Neuronal stem cell (in vitro differentiated cells): ENCODE data around the gene THSD4.

Experiments used
- DNase-seq: peaks from one replicate; pipeline ENCODE4 v3.0.0-alpha.2; 2013; ENCODE audit warnings: low spot score
- H2AFZ ChIP-seq: one replicate; pipeline ENCODE4 v1.6.1; 2013; ENCODE audit warnings: mild to moderate bottlenecking, low read length, inconsistent platforms
- H2AK5ac ChIP-seq: 2 replicates; pipeline ENCODE4 v1.6.1; 2013; ENCODE audit warnings: low read depth, mild to moderate bottlenecking, inconsistent platforms, low read length, moderate library complexity, mixed read lengths
- H2BK120ac ChIP-seq: 2 replicates; pipeline ENCODE4 v1.6.1; 2013; ENCODE audit warnings: low read depth, mild to moderate bottlenecking, inconsistent platforms, low read length, moderate library complexity, mixed read lengths
- H2BK12ac ChIP-seq: one replicate; pipeline ENCODE4 v1.6.1; 2013; ENCODE audit warnings: low read length, inconsistent platforms
- H2BK15ac ChIP-seq: 2 replicates; pipeline ENCODE4 v1.6.1; 2013; ENCODE audit warnings: mild to moderate bottlenecking, low read length, inconsistent platforms, mixed read lengths
- H2BK5ac ChIP-seq: one replicate; pipeline ENCODE4 v1.6.1; 2013; ENCODE audit warnings: inconsistent platforms, mild to moderate bottlenecking, low read length, moderate library complexity
- H3K14ac ChIP-seq: one replicate; pipeline ENCODE4 v1.6.1; 2013; ENCODE audit warnings: low read length, inconsistent platforms
- H3K18ac ChIP-seq: 2 replicates; pipeline ENCODE4 v1.6.1; 2013; ENCODE audit warnings: low read length, inconsistent platforms
- H3K23ac ChIP-seq: 2 replicates; pipeline ENCODE4 v1.6.1; 2013; ENCODE audit warnings: low read depth, mild to moderate bottlenecking, mixed read lengths, low read length, inconsistent platforms; ENCODE audit not compliant: poor library complexity
- H3K27ac ChIP-seq: replicated peaks from 3 replicates; pipeline ENCODE4 v1.5.1; 2013; ENCODE audit warnings: low read length, inconsistent platforms
- H3K27me3 ChIP-seq, 3 experiments: 2 replicates each; pipeline ENCODE4 v1.6.1; 2013; ENCODE audit warnings: low read length in 3 of 3, mild to moderate bottlenecking in 2 of 3, inconsistent platforms in 1 of 3, low read depth in 1 of 3, mixed read lengths in 1 of 3, moderate library complexity in 1 of 3; ENCODE audit not compliant: control insufficient read depth in 3 of 3, insufficient read depth in 3 of 3
- H3K36me3 ChIP-seq, 2 donors: replicated peaks in 1 of 2; 2 replicates each; pipeline ENCODE4 v1.6.1; 2013; ENCODE audit warnings: low read length in 2 of 2; ENCODE audit not compliant: control insufficient read depth in 2 of 2, insufficient read depth in 2 of 2
- H3K4ac ChIP-seq: 2 replicates; pipeline ENCODE4 v1.6.1; 2013; ENCODE audit warnings: inconsistent platforms, mild to moderate bottlenecking, low read length, moderate library complexity
- H3K4me1 ChIP-seq, 2 donors: 1 replicate in 1 of 2; 2 replicates in 1 of 2; pipeline ENCODE4 v1.6.1; 2013; ENCODE audit warnings: low read length in 2 of 2, low read depth in 1 of 2; ENCODE audit not compliant: control insufficient read depth in 2 of 2, insufficient read depth in 1 of 2
- H3K4me2 ChIP-seq: one replicate; pipeline ENCODE4 v1.6.1; 2013; ENCODE audit warnings: mild to moderate bottlenecking, low read length, inconsistent platforms; ENCODE audit not compliant: insufficient read depth, poor library complexity, severe bottlenecking
- H3K4me3 ChIP-seq, 2 donors: 2 replicates each; pipeline ENCODE4 v1.5.1; 2013; ENCODE audit warnings: low read length in 2 of 2, mild to moderate bottlenecking in 2 of 2, inconsistent platforms in 1 of 2, moderate library complexity in 1 of 2
- H3K79me1 ChIP-seq: one replicate; pipeline ENCODE4 v1.6.1; 2013; ENCODE audit warnings: low read depth, mild to moderate bottlenecking, inconsistent platforms, low read length, moderate library complexity
- H3K9ac ChIP-seq: one replicate; pipeline ENCODE4 v1.6.1; 2013; ENCODE audit warnings: mild to moderate bottlenecking, low read depth, low read length, inconsistent platforms; ENCODE audit not compliant: poor library complexity
- H3K9me3 ChIP-seq, 2 donors: replicated peaks in 1 of 2; 2 replicates each; pipeline versions ENCODE3 to v1.6.1; 2013; ENCODE audit warnings: low read length in 2 of 2, mild to moderate bottlenecking in 2 of 2, inconsistent platforms in 1 of 2, low read depth in 1 of 2, mixed read lengths in 1 of 2, moderate library complexity in 1 of 2; ENCODE audit not compliant: control insufficient read depth in 2 of 2, insufficient read depth in 1 of 2
- H4K8ac ChIP-seq: one replicate; pipeline ENCODE4 v1.6.1; 2013; ENCODE audit warnings: low read depth, mild to moderate bottlenecking, inconsistent platforms, low read length, moderate library complexity
- H4K91ac ChIP-seq: one replicate; pipeline ENCODE4 v1.6.1; 2013; ENCODE audit warnings: low read length, low read depth, mild to moderate bottlenecking, inconsistent platforms; ENCODE audit not compliant: poor library complexity
- WGBS, 2 donors: extraction: QIAGEN DNeasy Blood & Tissue Kit; methylation state at CpG; one replicate each; pipeline ENCODE4 v1.1.7; 2013; ENCODE audit warnings: missing lambda C conversion rate in 2 of 2, mixed read lengths in 1 of 2; ENCODE audit not compliant: insufficient read length in 2 of 2, insufficient replicate concordance in 1 of 2; ENCODE audit errors: extremely low coverage in 2 of 2; 5-methylcytosine and 5-hydroxymethylcytosine counted together

Gene THSD4

GRCh38 chr15:71610728-71611552, 495.7 kb downstream of the THSD4 start:
- H2AFZ ChIP-seq: no peak overlapping the region
- no peak overlapping the region for H2BK15ac ChIP-seq
- DNase-seq: no peak
- H2BK5ac ChIP-seq: no peak overlapping the region
- WGBS, 2 donors: no CpG with 5 or more reads among the region's 6 CpGs
- H2BK120ac ChIP-seq: no peak overlapping the region
- no peak overlapping the region for H4K8ac ChIP-seq
- H3K27me3 ChIP-seq: peaks cover 0 to 2% (median 0%) of the 10 kb centered on the region in 3 experiments
- peaks cover 0 to under 1% of the 10 kb centered on the region in 2 donors for H3K9me3 ChIP-seq
- no peak overlapping the region for H3K4me3 ChIP-seq
- H3K27ac ChIP-seq: no peak overlapping the region
- H3K79me1 ChIP-seq: no peaks in the 10 kb centered on the region
- H4K91ac ChIP-seq: no peak overlapping the region
- H3K23ac ChIP-seq: no peak overlapping the region
- no peak overlapping the region for H2BK12ac ChIP-seq
- no peak overlapping the region for H3K4me2 ChIP-seq
- no peak overlapping the region for H3K14ac ChIP-seq
- no peak overlapping the region for H3K9ac ChIP-seq
- H3K18ac ChIP-seq: no peak overlapping the region
- no peaks in the 10 kb centered on the region for H3K36me3 ChIP-seq
- no peak overlapping the region for H3K4ac ChIP-seq
- peaks cover 19 to 36% of the 10 kb centered on the region in 2 donors for H3K4me1 ChIP-seq
- H2AK5ac ChIP-seq: no peak overlapping the region

DNA sequence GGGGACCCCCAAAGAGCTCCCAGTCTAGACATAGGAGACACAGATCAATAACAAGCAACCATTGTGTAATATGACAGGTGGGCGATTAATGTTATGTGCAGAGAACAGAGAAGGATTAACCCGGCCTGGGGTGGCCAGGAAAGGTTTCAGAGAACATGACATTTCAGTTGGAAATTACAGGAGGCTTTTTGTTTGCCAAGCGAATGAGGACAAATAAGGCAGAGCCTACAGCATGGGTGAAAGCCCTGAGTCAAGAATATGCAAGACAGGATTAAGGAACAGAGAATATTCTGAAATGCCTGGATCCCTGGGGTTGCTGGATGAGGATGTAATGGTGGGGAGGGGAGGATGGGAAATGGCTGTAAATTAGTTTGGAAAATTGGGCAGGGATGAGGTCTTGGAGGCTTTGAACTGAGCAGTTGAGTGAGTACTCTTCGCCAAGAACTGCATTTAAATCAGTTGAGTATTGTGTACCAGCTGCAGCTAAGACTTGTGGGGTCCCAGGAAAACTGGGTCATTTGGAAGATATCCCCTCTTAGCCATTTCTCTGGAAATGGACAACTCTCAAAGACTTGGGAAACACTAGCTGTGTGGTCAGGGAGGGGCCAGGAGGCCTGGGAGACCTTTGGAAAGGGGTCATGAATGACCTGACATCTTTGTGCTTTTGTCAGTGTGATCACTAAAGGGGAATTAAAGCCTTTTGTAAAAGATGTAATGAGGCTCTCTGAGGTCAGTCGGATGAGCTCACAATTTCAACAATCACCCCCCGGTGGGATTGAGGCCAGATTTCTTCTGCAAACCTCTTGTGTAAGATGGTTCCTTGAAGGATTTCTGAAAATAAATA, 496.5 kb downstream of the THSD4 start:
- H2AK5ac ChIP-seq: no peak overlapping the region
- H3K9ac ChIP-seq: no peak overlapping the region
- no peak overlapping the region for H2AFZ ChIP-seq
- no peak overlapping the region for H3K4me2 ChIP-seq
- no peak overlapping the region for H2BK15ac ChIP-seq
- H4K91ac ChIP-seq: no peak overlapping the region
- H3K27me3 ChIP-seq: peaks cover 0 to 2% (median 0%) of the 10 kb centered on the region in 3 experiments
- no peak overlapping the region for H3K14ac ChIP-seq
- H3K4me3 ChIP-seq: no peak overlapping the region
- DNase-seq: peak; percentile 78
- H2BK12ac ChIP-seq: no peak overlapping the region
- H3K79me1 ChIP-seq: no peaks in the 10 kb centered on the region
- no peaks in the 10 kb centered on the region for H3K9me3 ChIP-seq
- WGBS, 2 donors: no CpG with 5 or more reads among the region's 6 CpGs
- no peak overlapping the region for H2BK5ac ChIP-seq
- peaks cover 19 to 36% of the 10 kb centered on the region in 2 donors for H3K4me1 ChIP-seq
- no peak overlapping the region for H4K8ac ChIP-seq
- H3K36me3 ChIP-seq: no peaks in the 10 kb centered on the region
- H2BK120ac ChIP-seq: no peak overlapping the region
- H3K27ac ChIP-seq: no peak overlapping the region
- no peak overlapping the region for H3K4ac ChIP-seq
- no peak overlapping the region for H3K23ac ChIP-seq
- H3K18ac ChIP-seq: no peak overlapping the region

DNA sequence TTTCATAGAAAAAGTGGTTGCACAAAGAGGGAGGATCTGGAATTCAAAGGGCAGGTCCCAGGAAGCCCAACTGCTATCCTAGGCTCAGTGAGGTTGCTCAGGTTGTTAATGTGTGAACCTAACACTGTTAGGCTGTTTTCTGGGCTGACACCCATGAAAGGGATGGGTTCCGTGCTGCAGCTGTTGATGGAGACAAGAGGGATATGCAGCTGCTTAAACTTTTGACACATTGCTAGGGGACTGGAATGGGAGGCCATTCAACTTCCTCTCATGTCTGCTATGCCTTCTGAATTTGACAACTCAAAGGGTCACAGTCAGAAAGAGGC, 497.1 kb downstream of the THSD4 start:
- no peak overlapping the region for H2BK12ac ChIP-seq
- no peak overlapping the region for H2BK5ac ChIP-seq
- no peak overlapping the region for H2AK5ac ChIP-seq
- no peak overlapping the region for H3K18ac ChIP-seq
- H3K27ac ChIP-seq: no peak overlapping the region
- no peak overlapping the region for H4K91ac ChIP-seq
- no peak overlapping the region for H2AFZ ChIP-seq
- H3K4me2 ChIP-seq: no peak overlapping the region
- no peak overlapping the region for H3K23ac ChIP-seq
- H3K4ac ChIP-seq: no peak overlapping the region
- no peak overlapping the region for H2BK15ac ChIP-seq
- H4K8ac ChIP-seq: no peak overlapping the region
- H3K14ac ChIP-seq: no peak overlapping the region
- no peaks in the 10 kb centered on the region for H3K9me3 ChIP-seq
- no peaks in the 10 kb centered on the region for H3K79me1 ChIP-seq
- no peak overlapping the region for H3K4me3 ChIP-seq
- H3K36me3 ChIP-seq: no peaks in the 10 kb centered on the region
- H3K9ac ChIP-seq: no peak overlapping the region
- DNase-seq: no peak
- no CpG with 5 or more reads among the region's 1 CpG for WGBS, 2 donors
- peaks cover 19 to 36% of the 10 kb centered on the region in 2 donors for H3K4me1 ChIP-seq
- no peak overlapping the region for H2BK120ac ChIP-seq
- H3K27me3 ChIP-seq: peaks cover 0 to 2% (median 0%) of the 10 kb centered on the region in 3 experiments

DNA sequence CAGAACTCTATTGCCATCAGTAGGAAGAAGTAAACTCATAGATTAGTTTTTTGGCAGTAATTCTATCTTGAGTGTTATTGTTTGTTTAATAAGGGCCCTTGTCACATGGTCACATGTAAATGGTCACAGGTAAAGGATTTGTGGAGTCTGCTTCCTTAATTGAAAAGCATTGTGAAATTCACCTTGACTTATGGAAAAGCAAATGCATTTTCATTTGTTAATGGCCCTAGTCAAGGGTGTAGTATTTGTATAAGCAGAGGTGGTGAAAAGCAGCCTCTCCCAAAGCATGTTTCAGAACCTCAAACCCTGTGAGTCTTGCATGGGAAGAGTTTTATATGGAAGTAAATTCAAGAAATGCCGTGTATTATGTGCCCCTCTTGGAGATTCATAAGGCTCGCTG, 497.6 kb downstream of the THSD4 start:
- Histone ChIP-seq H2BK12ac (no peak overlapping the region), H3K4ac (no peak overlapping the region), H3K27me3 (peaks cover 0 to 2% (median 0%) of the 10 kb centered on the region in 3 experiments), H4K8ac (no peak overlapping the region), H3K23ac (no peak overlapping the region), H3K9me3 (no peaks in the 10 kb centered on the region), H2AK5ac (no peak overlapping the region), H3K18ac (no peak overlapping the region), H2BK5ac (no peak overlapping the region), H3K79me1 (no peaks in the 10 kb centered on the region), H3K4me2 (no peak overlapping the region), H3K14ac (no peak overlapping the region), H3K4me3 (no peak overlapping the region), H3K27ac (no peak overlapping the region), H2BK15ac (no peak overlapping the region), H4K91ac (no peak overlapping the region), H2BK120ac (no peak overlapping the region), H3K4me1 (peaks cover 19 to 36% of the 10 kb centered on the region in 2 donors), H3K36me3 (no peaks in the 10 kb centered on the region), H3K9ac (no peak overlapping the region), H2AFZ (no peak overlapping the region)
- WGBS, 2 donors: no CpG with 5 or more reads among the region's 2 CpGs
- no peak for DNase-seq
